ENCODE measurements around the gene WDR18. TPM values are rescaled to one million over a fixed set of nuclear protein-coding genes. Genes with fewer than 3 reads are reported as not detected.
"Not testable (repeated sequence)": the region's sequence is repeated elsewhere in the genome, so short reads cannot be mapped to it uniquely, and the experiment has no call there.

The WDR18 gene
- total RNA-seq, 1 donor from 2014 or later = 57.2 TPM

DNA sequence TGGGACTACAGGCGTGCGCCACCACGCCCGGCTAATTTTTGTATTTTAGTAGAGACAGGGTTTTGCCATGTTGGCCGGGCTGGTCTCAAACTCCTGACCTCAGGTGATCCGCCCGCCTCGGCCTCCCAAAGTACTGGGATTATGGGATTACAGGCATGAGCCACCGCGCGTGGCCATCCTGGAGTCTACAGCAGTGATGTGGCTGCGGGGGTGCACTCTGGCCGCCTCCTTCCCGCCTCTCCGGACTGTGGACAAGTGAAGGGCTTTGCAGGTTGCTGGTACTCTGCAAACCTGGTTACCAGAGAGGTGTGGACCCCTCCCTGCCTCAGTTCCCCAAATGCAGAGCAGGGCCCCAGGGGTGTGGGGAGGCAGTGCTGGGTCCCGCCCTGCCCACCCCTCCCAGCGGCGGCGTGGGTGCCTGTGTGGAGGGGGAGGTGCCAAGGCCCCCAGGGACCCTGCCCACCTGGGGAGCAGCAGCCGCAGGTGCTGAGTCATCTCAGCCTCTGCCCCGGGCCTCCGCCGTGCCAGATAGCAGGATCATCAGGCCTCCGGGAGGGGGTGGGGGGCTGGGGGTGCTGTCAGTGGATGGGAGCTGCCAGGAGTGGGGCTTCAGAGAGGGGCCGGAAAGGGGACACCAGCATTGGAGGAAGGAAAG lies 35.2 kb upstream of the WDR18 start:
- intact Hi-C loops (cut with micrococcal nuclease) = no loop called here

- intact Hi-C loops (cut with micrococcal nuclease) = no loop called here
Measured at GRCh38 chr19:950352-951066, 33.6 kb upstream of the WDR18 start.

DNA sequence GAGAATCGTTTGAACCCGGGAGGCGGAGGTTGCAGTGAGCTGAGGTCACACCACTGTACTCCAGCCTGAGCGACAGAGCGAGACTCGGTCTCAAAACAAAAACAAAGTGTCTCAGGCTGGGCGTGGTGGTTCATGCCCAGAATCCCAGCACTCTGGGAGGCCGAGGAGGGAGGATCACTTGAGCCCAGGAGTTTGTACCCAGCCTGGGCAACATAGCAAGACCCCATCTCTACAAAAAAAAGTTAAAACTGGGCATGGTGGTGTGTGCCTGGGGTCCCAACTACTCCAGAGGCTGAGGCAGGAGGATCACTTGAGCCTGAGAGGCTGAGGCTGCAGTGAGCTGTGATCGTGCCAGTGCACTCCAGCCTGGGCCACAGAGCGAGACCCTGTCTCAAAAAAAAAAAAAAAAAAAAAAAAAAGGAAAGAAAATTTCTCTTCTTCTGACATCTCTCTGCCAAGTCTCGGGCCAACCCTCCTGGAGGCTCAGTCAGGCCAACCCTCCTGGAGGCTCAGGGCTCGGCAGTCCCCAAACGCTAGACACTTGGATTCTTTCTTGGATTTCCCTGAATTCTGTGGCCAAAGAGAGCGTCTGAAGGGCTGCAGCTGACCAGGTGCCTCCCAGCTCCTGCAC lies 32.0 kb upstream of the WDR18 start:
- intact Hi-C loops (cut with micrococcal nuclease) = no loop called here

GRCh38 chr19:952680-953444 lies 31.3 kb upstream of the WDR18 start:
- intact Hi-C loops (cut with micrococcal nuclease) = no loop called here

DNA sequence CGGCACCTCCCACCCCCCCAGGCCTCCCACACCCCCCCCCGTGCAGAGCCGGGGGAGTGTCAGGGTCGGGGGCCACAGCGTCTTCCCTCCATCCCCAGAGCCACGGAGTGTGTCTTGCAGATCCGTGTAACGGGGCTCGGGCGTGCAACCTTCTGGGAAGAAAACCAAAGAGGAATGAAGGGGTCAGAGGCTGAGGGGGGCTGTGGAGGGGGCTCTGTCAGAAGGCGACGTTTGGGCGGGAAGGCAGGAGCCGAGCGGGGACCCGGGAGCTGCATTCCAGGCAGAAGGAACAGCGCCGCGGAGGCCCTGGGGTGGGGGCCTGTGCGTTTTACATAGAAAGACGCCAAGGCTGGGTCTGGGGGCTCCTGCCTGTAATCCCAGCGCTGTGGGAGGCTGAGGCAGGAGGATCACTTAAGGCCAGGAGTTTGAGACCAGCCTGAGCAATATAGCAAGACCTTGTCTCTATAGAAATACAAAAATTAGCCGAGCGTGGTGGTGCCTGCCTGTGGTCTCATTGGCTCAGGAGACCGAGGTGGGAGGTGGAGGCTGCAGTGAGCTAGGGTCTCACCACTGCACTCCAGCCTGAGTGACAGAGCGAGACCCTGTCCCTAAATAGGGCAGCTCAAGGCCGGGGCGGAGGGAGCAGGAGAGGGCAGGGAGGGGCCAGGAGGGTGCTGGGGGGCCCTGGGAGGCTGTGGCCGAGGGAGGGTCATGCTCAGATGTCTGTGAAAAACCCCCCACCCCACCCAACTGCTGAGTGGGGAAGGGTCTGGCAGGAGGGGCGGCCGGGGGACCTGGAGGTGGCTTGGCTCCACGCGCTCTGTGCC lies 30.5 kb upstream of the WDR18 start:
- intact Hi-C loops (cut with micrococcal nuclease) = no loop called here

DNA sequence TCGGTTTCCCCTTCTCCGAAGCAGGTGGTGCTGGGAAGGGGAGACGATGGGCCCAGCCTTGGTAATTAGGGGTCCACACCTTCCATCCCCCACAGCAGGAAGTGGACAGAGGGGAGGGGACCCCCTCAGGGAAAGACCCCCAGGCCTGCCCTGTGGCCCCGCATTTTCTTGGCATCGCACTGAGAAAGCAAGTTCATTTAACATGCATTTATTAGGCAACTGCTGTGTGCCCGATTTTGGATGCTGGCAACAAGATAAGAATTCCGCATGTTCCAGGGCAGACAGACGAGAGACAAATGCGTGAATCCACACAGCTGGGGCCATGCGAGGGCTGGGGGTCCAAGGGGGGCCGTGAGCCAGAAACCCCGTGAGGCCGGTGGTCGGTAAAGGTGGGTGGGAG lies 29.9 kb upstream of the WDR18 start:
- intact Hi-C loops (cut with micrococcal nuclease) = no loop called here

DNA sequence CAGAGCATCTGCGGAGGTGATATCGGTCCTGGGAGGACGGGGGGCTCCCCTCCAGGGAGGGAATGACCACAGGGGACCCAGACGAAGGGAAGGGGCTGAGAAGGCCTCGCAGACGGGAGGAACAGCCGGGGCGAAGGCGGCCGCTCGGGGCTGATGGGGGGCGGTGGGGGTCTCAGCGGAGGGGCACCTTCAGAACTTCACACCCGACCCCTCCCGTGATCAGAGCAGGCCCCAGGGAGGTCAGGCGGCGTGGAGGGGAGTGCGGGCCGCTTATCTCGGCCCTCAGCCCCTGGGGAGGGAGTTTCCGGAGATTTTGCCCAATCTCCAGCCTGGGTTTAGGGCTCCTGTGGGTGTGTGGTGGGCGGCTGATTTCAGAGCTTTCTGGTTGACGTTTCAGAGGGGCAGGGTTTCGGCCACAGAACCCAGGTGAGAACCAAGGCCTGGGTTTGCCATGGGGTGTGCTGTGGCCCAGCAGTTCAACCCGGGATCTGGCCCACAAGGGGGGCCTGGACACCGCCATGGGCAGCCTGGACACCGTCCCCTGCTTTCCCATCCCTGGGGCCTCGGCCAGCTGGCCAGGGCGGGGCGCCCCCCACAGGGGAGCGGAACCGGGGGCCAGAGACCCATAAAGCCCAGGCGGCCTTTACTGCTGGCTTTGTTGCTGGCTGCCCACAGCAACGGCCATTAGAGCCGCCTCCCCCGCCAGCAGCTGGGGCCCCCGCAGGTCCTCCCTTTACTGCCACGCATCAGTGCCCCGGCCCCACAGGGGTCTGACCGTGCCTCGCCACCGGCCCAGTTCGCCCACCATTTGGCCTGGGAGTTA lies 29.3 kb upstream of the WDR18 start:
- intact Hi-C loops (cut with micrococcal nuclease) = no loop called here

GRCh38 chr19:955803-956765 lies 28.1 kb upstream of the WDR18 start:
- intact Hi-C loops (cut with micrococcal nuclease) = no loop called here

- intact Hi-C loops (cut with micrococcal nuclease) = no loop called here
Measured at GRCh38 chr19:956766-957440, 27.2 kb upstream of the WDR18 start.

DNA sequence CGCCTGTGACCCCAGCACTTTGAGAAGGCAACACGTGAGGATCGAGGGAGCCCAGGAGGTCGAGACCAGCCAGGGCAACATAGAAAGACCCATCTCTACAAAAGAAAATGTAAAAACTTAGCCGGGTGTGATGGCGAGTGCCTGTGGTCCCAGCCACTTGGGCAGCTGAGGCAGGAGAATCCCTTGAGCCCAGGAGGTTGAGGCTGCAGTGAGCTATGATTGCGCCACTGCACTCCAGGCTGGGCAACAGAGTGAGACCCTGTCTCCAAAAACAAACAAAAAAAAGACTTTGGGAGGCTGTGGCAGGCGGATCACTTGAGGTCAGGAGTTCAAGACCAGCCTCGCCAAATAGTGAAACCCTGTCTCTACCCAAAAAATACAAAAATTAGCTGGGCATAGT lies 26.6 kb upstream of the WDR18 start:
- intact Hi-C loops (cut with micrococcal nuclease) = not testable (repeated sequence)

- intact Hi-C loops (cut with micrococcal nuclease) = no loop called here
Measured at GRCh38 chr19:958967-959855, 24.9 kb upstream of the WDR18 start.

GRCh38 chr19:960020-960419 lies 24.1 kb upstream of the WDR18 start:
- intact Hi-C loops (cut with micrococcal nuclease) = no loop called here

GRCh38 chr19:960601-960938 lies 23.6 kb upstream of the WDR18 start:
- intact Hi-C loops (cut with micrococcal nuclease) = no loop called here

- intact Hi-C loops (cut with micrococcal nuclease) = no loop called here
Measured at GRCh38 chr19:961866-962620, 22.1 kb upstream of the WDR18 start.

DNA sequence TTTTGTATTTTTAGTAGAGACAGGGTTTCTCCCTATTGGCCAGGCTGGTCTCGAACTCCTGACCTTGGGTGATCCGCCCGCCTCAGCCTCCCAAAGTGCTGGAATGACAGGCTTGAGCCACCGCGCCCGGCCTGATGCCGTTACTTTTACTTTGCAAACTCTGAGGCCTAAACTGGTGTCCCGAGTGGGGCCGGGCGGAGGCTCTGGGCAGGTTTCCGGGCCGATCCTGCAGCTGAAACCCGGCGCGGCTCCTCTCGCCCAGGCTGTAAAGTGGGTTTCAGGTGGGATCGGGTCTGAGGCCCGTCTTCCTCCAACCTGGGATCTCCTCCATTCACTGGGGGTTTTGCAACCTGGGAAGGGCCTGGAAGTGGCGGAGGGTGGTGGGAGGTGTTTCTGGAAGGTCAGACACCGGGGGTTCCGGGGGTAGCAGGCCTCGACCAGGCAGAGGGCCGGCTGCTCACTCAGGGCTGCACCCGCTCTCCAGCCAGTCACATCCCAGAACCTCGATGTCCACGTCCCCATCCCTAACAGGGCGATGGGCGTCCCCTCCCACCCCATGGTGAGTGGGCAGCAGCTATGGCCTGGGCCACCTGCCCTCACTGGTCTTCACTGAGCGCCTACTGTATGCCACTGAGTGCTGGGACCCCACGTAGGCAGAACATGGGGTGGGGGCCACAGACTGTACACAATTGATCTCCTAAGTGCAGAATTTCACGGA lies 21.3 kb upstream of the WDR18 start:
- intact Hi-C loops (cut with micrococcal nuclease) = no loop called here

DNA sequence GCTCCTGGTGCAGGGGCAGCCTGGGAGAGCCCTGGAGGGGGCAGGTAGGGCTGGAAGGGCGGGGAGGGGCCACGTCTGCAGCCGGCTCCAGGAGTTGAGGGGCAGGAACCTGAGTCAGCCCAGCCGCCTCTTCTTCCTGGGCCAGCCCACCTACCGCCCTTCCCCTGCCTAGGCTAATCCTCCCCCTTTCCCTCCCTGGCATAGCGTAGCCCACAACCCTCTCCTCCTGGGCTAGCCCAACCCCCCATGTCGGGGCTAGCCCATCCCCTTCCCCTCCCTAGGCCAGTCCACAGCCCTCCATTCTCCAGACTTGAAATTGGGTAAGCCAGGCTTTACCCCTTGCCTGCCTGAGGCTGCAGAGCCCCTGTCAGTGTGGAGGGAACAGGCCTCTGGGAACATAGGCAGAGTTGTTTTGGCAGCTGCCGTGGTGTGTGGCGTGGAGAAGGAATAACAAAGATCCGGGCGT lies 20.6 kb upstream of the WDR18 start:
- intact Hi-C loops (cut with micrococcal nuclease) = no loop called here

Data from T-helper 2 cell treated with Interferon-gamma antibody and Interleukin-4, amounts not matched to agents 100 ng/mL and 5 ng/mL, for 36 hours (primary cell).